Peyer's patch (tissue), 4 donors: ENCODE data around the gene PALM3. TPM values are rescaled to one million over a fixed set of nuclear protein-coding genes. Genes with fewer than 3 reads are reported as not detected.

Source experiments
- DNase-seq, 3 donors: peaks; one replicate each; pipeline ENCODE4 v3.0.0-alpha.2; 2017 to 2019
- H3K27ac ChIP-seq, 4 donors: fragments of 200-600 bp; sonication (generic); one replicate each; pipeline ENCODE4 v1.5.1; 2016 to 2019
- H3K27me3 ChIP-seq, 2 donors: fragments of 200-600 bp; sonication (generic); one replicate each; pipeline ENCODE4 v1.5.1; 2019
- H3K36me3 ChIP-seq, 3 donors: fragments of 200-600 bp; sonication (generic); one replicate each; pipeline ENCODE4 v1.5.1; 2016 to 2019
- H3K4me1 ChIP-seq, 4 donors: fragments of 200-600 bp; sonication (generic); one replicate each; pipeline ENCODE4 v1.5.1; 2016 to 2019
- H3K4me3 ChIP-seq, 4 donors: fragments of 200-600 bp; sonication (generic); 1 replicate in 3 of 4; 2 replicates in 1 of 4; pipeline ENCODE4 v1.5.1; 2016 to 2019; ENCODE audit warnings: mild to moderate bottlenecking in 1 of 4
- H3K9me3 ChIP-seq, 4 donors: fragments of 200-600 bp; sonication (generic); one replicate each; pipeline ENCODE4 v1.5.1; 2016 to 2019; ENCODE audit warnings: mild to moderate bottlenecking in 1 of 4
- CTCF ChIP-seq, 6 experiments: fragments of 450-650 bp in 4 of 6; fragments of 200-600 bp in 2 of 6; sonication (generic) in 1 of 6; IDR thresholded peaks; one replicate each; pipeline ENCODE4 v1.5.1; 2017 to 2019; ENCODE audit warnings: antibody characterized with exemption in 6 of 6, mild to moderate bottlenecking in 3 of 6, moderate library complexity in 1 of 6
- POLR2A ChIP-seq, 2 donors: fragments of 450-650 bp; IDR thresholded peaks; one replicate each; pipeline ENCODE4 v1.5.1; 2017; ENCODE audit warnings: antibody characterized with exemption in 2 of 2, mild to moderate bottlenecking in 2 of 2, moderate library complexity in 2 of 2
- total RNA-seq, 4 donors: library from RNA; depleted of rRNA; stranded (reverse); fragments of >200 nt; gene quantifications; one replicate each; pipeline ENCODE4 v1.1.0, GENCODE V29; 2016

Gene PALM3
- total RNA-seq, 4 donors from 2014 or later: 0.53 to 0.54 TPM; not detected in 2

DNA sequence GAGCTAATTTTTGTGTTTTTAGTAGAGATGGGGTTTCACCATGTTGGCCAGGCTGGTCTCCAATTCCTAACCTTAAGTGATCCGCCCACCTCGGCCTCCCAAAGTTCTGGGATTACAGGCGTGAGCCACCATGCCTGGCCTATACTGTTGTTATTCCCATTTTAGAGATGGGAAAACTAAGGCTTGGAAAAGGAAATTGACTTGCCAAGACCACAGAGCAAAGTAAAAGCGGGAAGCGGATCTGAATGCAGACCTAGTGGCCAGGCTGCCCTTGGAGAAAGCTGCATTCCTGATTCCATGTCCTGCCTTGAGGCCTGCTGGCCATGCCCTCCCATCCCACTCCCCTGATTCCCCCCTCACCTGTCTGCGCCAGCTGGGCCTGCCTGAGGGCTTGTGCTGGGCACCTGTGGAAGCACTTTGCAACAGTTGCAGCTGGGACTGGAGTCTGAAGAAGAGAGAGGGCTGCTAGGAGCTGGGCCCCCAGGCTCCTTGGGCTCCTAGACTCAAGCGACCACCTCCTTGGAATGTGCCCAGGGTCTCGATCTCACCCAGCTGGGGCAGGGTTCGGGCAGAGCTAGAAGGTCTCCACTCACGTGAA lies 5.7 kb downstream of the PALM3 start:
- no peak overlapping the region for H3K27ac ChIP-seq
- H3K9me3 ChIP-seq: no peaks in the 10 kb centered on the region
- peaks cover 0 to 14% (median 5%) of the 10 kb centered on the region in 4 donors for H3K4me1 ChIP-seq
- H3K36me3 ChIP-seq: no peaks in the 10 kb centered on the region
- no peak for DNase-seq
- TF ChIP-seq CTCF (IDR thresholded peaks at IDR 0.05): no peak
- H3K27me3 ChIP-seq: no peaks in the 10 kb centered on the region
- no peak overlapping the region for H3K4me3 ChIP-seq

DNA sequence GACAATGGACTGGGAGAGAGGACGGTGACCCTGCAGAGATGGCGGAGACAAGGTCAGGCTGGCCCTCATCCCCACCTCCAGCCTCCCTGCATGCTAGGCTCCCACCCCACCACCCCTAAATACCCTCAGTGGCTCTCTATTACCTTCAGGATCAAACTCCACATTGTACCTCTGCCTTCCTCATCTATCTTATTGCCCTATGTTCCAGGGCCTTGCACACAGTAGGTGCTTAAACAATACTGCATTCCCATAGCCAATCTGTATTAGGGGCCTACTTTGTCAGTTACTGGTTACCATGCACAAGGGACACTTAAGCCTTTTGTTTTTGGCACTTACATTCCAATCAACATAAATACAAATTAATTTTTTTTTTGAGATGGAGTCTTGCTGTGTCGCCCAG lies 6.5 kb downstream of the PALM3 start:
- H3K27me3 ChIP-seq: no peaks in the 10 kb centered on the region
- H3K36me3 ChIP-seq: no peaks in the 10 kb centered on the region
- H3K27ac ChIP-seq: no peak overlapping the region
- H3K4me1 ChIP-seq: peaks cover 0 to 14% (median 5%) of the 10 kb centered on the region in 4 donors
- no peaks in the 10 kb centered on the region for H3K9me3 ChIP-seq
- H3K4me3 ChIP-seq: no peak overlapping the region
- TF ChIP-seq CTCF (IDR thresholded peaks at IDR 0.05): no peak
- no peak for TF ChIP-seq POLR2A (IDR thresholded peaks at IDR 0.05)
- DNase-seq: no peak

GRCh38 chr19:14054721-14055120 lies 7.2 kb downstream of the PALM3 start:
- no peaks in the 10 kb centered on the region for H3K9me3 ChIP-seq
- no peak overlapping the region for H3K4me3 ChIP-seq
- TF ChIP-seq POLR2A (IDR thresholded peaks at IDR 0.05): no peak
- TF ChIP-seq CTCF (IDR thresholded peaks at IDR 0.05): no peak
- H3K4me1 ChIP-seq: peaks cover 0 to 14% (median 5%) of the 10 kb centered on the region in 4 donors
- H3K27ac ChIP-seq: no peak overlapping the region
- no peak for DNase-seq
- H3K36me3 ChIP-seq: no peaks in the 10 kb centered on the region
- H3K27me3 ChIP-seq: no peaks in the 10 kb centered on the region

DNA sequence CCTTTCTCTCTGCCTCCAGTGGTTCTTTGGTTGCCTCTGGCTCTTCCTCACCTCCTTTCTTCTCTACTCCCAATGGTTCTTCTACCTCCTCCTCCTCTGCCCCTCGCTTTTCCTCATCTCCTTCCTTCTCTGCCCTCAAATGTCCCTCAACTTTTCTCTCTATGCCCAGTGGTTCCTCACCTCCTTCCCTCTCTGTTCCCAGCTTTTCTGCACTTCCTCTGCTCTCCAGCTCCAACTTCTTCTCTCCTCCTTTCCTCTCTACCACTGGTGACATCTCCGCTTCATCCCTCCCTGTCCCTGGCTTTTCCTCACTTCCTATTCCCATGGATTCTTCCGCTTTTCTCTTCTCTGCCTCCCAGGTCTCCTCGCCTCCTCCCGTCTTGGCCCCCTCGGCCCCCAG lies 7.8 kb downstream of the PALM3 start:
- no peaks in the 10 kb centered on the region for H3K9me3 ChIP-seq
- no peak overlapping the region for H3K4me3 ChIP-seq
- TF ChIP-seq POLR2A (IDR thresholded peaks at IDR 0.05) (no peak), CTCF (IDR thresholded peaks at IDR 0.05) (no peak)
- no peak overlapping the region for H3K27ac ChIP-seq
- H3K27me3 ChIP-seq: no peaks in the 10 kb centered on the region
- H3K4me1 ChIP-seq: peaks cover 0 to 12% (median 5%) of the 10 kb centered on the region in 4 donors
- no peak for DNase-seq
- no peaks in the 10 kb centered on the region for H3K36me3 ChIP-seq

DNA sequence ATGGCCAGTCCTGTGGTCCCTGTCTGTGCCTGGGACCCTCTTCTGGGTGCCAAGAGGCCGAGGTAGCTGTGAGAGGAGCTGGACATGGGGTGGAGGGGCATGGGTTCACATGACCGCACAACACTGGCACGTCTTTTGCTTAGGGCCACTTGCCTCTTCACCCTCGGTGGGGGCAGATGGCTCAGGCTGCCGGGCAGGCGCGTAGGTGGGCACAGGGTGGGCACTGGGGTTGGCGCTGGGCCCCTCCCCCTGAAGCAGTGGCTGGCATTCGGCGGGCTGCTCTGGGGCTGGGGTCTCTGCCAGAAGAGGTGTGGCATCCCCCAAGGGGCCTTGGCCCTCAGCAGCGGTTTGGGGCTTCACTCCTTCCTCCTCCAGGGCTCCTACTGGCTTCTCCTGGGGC lies 8.4 kb downstream of the PALM3 start:
- no peaks in the 10 kb centered on the region for H3K9me3 ChIP-seq
- no peak overlapping the region for H3K27ac ChIP-seq
- DNase-seq: no peak
- no peak overlapping the region for H3K4me3 ChIP-seq
- no peaks in the 10 kb centered on the region for H3K27me3 ChIP-seq
- peaks cover 0 to 7% (median 4%) of the 10 kb centered on the region in 4 donors for H3K4me1 ChIP-seq
- TF ChIP-seq CTCF (IDR thresholded peaks at IDR 0.05): no peak
- no peak for TF ChIP-seq POLR2A (IDR thresholded peaks at IDR 0.05)
- no peaks in the 10 kb centered on the region for H3K36me3 ChIP-seq

DNA sequence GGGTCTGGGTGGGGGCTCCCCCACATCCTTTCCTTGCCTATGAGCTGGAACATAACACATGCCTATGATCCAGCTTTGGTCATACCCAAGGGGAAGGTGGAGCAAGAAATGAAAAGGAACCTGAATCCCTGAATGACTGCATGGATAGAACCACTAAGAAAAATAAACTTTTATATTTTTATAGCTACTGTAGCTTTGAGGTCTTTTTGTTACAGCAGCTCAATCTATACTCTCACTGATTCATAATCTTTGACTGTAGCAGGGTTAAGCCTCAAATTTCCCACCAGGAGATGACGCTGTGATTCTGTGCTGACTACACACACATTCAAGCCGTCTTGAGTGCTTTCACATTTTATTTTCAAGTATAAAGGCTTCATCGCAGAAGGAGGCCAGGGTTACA lies 8.8 kb downstream of the PALM3 start:
- Histone ChIP-seq H3K4me3 (no peak overlapping the region), H3K9me3 (no peaks in the 10 kb centered on the region), H3K36me3 (no peaks in the 10 kb centered on the region), H3K27me3 (no peaks in the 10 kb centered on the region), H3K4me1 (peaks cover 0 to 7% (median 3%) of the 10 kb centered on the region in 4 donors), H3K27ac (no peak overlapping the region)
- no peak for DNase-seq
- TF ChIP-seq CTCF (IDR thresholded peaks at IDR 0.05): no peak
- no peak for TF ChIP-seq POLR2A (IDR thresholded peaks at IDR 0.05)
